GM12875 (cell line): Measurements from ENCODE around the gene JADE2.
A peak's percentile ranks its signal among the peaks of the same experiment; 100 is the strongest.

ENCODE experiments used
- H3K4me3 ChIP-seq: one replicate; pipeline ENCODE4 v1.5.1; 2011; ENCODE audit warnings: low read depth, low read length, control low read depth
- CTCF ChIP-seq: IDR thresholded peaks from 2 replicates; pipeline ENCODE4 v1.5.1; 2011; ENCODE audit warnings: low read depth, mild to moderate bottlenecking, control low read depth, inconsistent platforms, low read length, moderate library complexity, borderline replicate concordance; ENCODE audit not compliant: insufficient read depth

The JADE2 gene

GRCh38 chr5:134561871-134562296 lies 36.4 kb downstream of the JADE2 start:
- TF ChIP-seq CTCF = peak; percentile 7; the same call in 1 of the 2 replicates
- no peak overlapping the region for H3K4me3 ChIP-seq

- no peak for TF ChIP-seq CTCF
- H3K4me3 ChIP-seq = no peak overlapping the region
Measured at GRCh38 chr5:134563221-134563620, 37.8 kb downstream of the JADE2 start.

- no peak overlapping the region for H3K4me3 ChIP-seq
- no peak for TF ChIP-seq CTCF
Measured at GRCh38 chr5:134563962-134564361, 38.5 kb downstream of the JADE2 start.

GRCh38 chr5:134564396-134564795 lies 38.9 kb downstream of the JADE2 start:
- TF ChIP-seq CTCF = no peak
- no peak overlapping the region for H3K4me3 ChIP-seq

- no peak overlapping the region for H3K4me3 ChIP-seq
- TF ChIP-seq CTCF = no peak
Measured at GRCh38 chr5:134565791-134566740, 40.6 kb downstream of the JADE2 start.

- no peak for TF ChIP-seq CTCF
- H3K4me3 ChIP-seq = no peak overlapping the region
Measured at GRCh38 chr5:134566741-134567221, 41.3 kb downstream of the JADE2 start.

- no peak overlapping the region for H3K4me3 ChIP-seq
- TF ChIP-seq CTCF = no peak
Measured at GRCh38 chr5:134567641-134568336, 42.3 kb downstream of the JADE2 start.
